Measurements from ENCODE around the gene ARHGAP4. TPM values are rescaled to one million over a fixed set of nuclear protein-coding genes. Genes with fewer than 3 reads are reported as not detected.
A peak's percentile ranks its signal among the peaks of the same experiment; 100 is the strongest.

ARHGAP4 gene
- total RNA-seq, 1 experiment from 2014 or later, result 47.0 TPM

DNA sequence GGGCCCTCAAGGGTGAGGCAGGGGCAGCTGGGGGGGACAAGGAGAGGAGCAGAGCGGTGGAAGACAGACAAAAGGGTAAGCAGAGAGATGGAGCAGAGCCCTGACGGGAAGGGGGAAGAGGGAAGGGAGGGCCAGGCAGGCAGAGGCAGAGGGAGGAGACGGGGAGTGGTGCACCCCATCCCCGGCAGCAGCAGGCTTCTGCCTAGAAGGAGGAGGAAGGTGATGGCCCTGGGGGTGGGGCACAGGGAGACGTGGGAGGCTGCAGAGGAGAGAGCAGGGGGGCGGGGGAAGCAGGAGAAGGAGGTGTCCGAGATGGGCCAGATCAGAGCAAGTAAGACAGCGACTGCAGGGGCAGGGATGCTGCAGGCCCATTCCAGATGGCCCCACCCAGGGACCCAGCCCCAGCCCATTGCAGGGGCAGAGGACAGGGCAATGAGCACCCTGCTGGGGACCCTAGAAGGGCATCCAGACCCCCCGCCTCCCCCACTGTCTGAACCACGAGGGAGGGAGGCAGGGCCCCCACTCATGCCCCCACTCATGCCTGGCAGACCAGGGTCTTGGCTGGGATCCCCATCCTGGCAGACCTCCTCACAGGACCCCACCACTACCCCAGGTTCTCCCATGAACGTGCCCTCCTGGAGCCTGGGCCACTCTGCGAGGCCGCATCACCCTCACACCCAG, 42.8 kb downstream of the ARHGAP4 start:
- H3K36me3 ChIP-seq (ENCODE audit: low read depth), result no peaks in the 10 kb centered on the region

DNA sequence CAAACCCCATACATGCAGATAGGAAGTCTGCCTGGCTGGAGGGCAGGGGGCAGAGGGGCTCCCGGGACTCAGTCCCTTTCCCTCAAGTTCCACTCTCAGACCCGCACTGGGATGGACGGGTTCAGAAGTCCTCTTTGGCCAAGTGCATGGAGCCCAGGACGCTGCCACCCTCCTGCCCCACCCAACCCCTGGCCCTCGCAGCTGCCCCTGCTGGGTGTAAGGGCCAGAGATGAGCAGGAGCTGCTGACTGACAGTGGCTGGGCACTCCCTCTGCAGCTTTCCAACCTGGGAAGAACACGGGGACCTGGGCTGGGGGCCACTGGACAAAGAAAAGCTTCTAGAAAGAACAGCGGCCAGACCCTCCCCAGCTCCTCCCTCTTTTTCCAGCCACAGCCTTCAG, 43.5 kb downstream of the ARHGAP4 start:
- no peaks in the 10 kb centered on the region for H3F3A ChIP-seq (ENCODE audit: insufficient read depth, low read depth)
- TF ChIP-seq EZH2 (IDR thresholded peaks at IDR 0.05; ENCODE audit: low read depth), result no peak
- TF ChIP-seq, protein P1, sequence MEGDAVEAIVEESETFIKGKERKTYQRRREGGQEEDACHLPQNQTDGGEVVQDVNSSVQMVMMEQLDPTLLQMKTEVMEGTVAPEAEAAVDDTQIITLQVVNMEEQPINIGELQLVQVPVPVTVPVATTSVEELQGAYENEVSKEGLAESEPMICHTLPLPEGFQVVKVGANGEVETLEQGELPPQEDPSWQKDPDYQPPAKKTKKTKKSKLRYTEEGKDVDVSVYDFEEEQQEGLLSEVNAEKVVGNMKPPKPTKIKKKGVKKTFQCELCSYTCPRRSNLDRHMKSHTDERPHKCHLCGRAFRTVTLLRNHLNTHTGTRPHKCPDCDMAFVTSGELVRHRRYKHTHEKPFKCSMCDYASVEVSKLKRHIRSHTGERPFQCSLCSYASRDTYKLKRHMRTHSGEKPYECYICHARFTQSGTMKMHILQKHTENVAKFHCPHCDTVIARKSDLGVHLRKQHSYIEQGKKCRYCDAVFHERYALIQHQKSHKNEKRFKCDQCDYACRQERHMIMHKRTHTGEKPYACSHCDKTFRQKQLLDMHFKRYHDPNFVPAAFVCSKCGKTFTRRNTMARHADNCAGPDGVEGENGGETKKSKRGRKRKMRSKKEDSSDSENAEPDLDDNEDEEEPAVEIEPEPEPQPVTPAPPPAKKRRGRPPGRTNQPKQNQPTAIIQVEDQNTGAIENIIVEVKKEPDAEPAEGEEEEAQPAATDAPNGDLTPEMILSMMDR (conservative IDR thresholded peaks at IDR 0.05), result no peak
- no peak overlapping the region for H2AFZ ChIP-seq
- intact Hi-C loops (cut with micrococcal nuclease; ENCODE audit: unreplicated experiment), result loop anchor here (10.0 kb wide), 2 partner anchors 88 to 178 kb away; partner anchors contain the start of genes IDH3G and SSR4
- no peak for DNase-seq
- H3K4me1 ChIP-seq (replicated peaks; ENCODE audit: insufficient read depth), result 0 out of 2 replicates have a peak, but pooled peaks cover 11% of the 10 kb centered on the region
- ChIA-PET CTCF (no interaction called here), POLR2A (ENCODE audit: unreplicated experiment) (no interaction called here)
- no peaks in the 10 kb centered on the region; the same call in 1 of the 2 replicates for H4K20me1 ChIP-seq (ENCODE audit: insufficient read depth)
- no peak overlapping the region for H3K4me2 ChIP-seq
- no peaks in the 10 kb centered on the region for H3K9me3 ChIP-seq (ENCODE audit: insufficient read depth, low read depth)
- BruUV-seq (replicated peaks), result no TSS peak
- H3K9me2 ChIP-seq (ENCODE audit: insufficient read depth), result no peaks in the 10 kb centered on the region
- no peak overlapping the region for H3K4me3 ChIP-seq
- peaks cover 11% of the 10 kb centered on the region for H3K27me3 ChIP-seq (ENCODE audit: insufficient read depth, low read depth)
- no peaks in the 10 kb centered on the region for H3K36me3 ChIP-seq (ENCODE audit: low read depth)
- H3K27ac ChIP-seq, result no peak overlapping the region
- H3K79me2 ChIP-seq (ENCODE audit: low read depth), result no peaks in the 10 kb centered on the region

More for the DNA sequence above, 42.8 kb downstream of the ARHGAP4 start:
- 0 out of 2 replicates have a peak, but pooled peaks cover 12% of the 10 kb centered on the region for H3K4me1 ChIP-seq (replicated peaks; ENCODE audit: insufficient read depth)
- BruUV-seq (replicated peaks), result no TSS peak
- H4K20me1 ChIP-seq (ENCODE audit: insufficient read depth), result no peaks in the 10 kb centered on the region; the same call in 1 of the 2 replicates
- H3K9me2 ChIP-seq (ENCODE audit: insufficient read depth), result no peaks in the 10 kb centered on the region
- intact Hi-C loops (cut with micrococcal nuclease; ENCODE audit: unreplicated experiment), result loop anchor here (10.0 kb wide), 2 partner anchors 89 to 179 kb away; partner anchors contain the start of genes IDH3G and SSR4
- H3K4me2 ChIP-seq, result no peak overlapping the region
- peaks cover 11% of the 10 kb centered on the region for H3K27me3 ChIP-seq (ENCODE audit: insufficient read depth, low read depth)
- H3F3A ChIP-seq (ENCODE audit: insufficient read depth, low read depth), result no peaks in the 10 kb centered on the region
- no peak overlapping the region for H3K4me3 ChIP-seq
- H2AFZ ChIP-seq, result no peak overlapping the region
- H3K9me3 ChIP-seq (ENCODE audit: insufficient read depth, low read depth), result no peaks in the 10 kb centered on the region
- H3K27ac ChIP-seq, result no peak overlapping the region
- DNase-seq, result no peak
- ChIA-PET POLR2A (ENCODE audit: unreplicated experiment) (no interaction called here), CTCF (interaction anchor here (1.4 kb wide), 1 partner anchor 118 kb away, joined by 3 read pairs; no protein-coding TSS in a partner anchor)
- H3K79me2 ChIP-seq (ENCODE audit: low read depth), result no peaks in the 10 kb centered on the region
- TF ChIP-seq, protein P1 (conservative IDR thresholded peaks at IDR 0.05), result no peak
- no peak for TF ChIP-seq EZH2 (IDR thresholded peaks at IDR 0.05; ENCODE audit: low read depth)

DNA sequence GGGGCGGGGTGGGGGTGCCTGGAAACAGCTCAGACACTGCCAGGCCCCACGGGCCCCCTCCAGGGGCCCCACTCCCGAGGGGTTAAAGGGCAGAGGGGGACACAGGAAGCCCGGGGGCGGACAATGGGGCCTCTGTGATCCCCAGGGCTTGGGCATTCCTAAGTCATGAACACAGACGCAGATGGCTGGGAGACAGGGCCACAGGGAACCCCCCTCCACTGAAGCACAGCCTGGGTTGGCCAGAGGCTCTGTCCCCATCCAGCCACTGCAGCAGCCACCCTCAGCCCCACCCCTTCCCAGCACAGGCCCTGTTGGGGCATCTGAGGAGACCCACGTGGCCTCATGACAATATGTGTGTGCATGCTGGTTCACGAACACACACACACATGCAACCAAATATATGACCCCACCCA, 44.0 kb downstream of the ARHGAP4 start:
- no peaks in the 10 kb centered on the region for H3K36me3 ChIP-seq (ENCODE audit: low read depth)
- no peaks in the 10 kb centered on the region; the same call in 1 of the 2 replicates for H4K20me1 ChIP-seq (ENCODE audit: insufficient read depth)
- H3K27ac ChIP-seq, result no peak overlapping the region
- no TSS peak for BruUV-seq (replicated peaks)
- 0 out of 2 replicates have a peak, but pooled peaks cover 7% of the 10 kb centered on the region for H3K4me1 ChIP-seq (replicated peaks; ENCODE audit: insufficient read depth)
- peak in 1 of 2 experiments; percentile 54 for DNase-seq
- POLR2A ChIA-PET (ENCODE audit: unreplicated experiment), result no interaction called here
- no peaks in the 10 kb centered on the region for H3K9me2 ChIP-seq (ENCODE audit: insufficient read depth)
- CTCF ChIA-PET, result no interaction called here
- no peak overlapping the region for H3K4me2 ChIP-seq
- no peaks in the 10 kb centered on the region for H3K79me2 ChIP-seq (ENCODE audit: low read depth)
- no peaks in the 10 kb centered on the region for H3F3A ChIP-seq (ENCODE audit: insufficient read depth, low read depth)
- H3K9me3 ChIP-seq (ENCODE audit: insufficient read depth, low read depth), result no peaks in the 10 kb centered on the region
- H3K27me3 ChIP-seq (ENCODE audit: insufficient read depth, low read depth), result peaks cover 11% of the 10 kb centered on the region
- no peak overlapping the region for H3K4me3 ChIP-seq
- H2AFZ ChIP-seq, result no peak overlapping the region
- intact Hi-C loops (cut with micrococcal nuclease; ENCODE audit: unreplicated experiment), result loop anchor here (10.0 kb wide), 2 partner anchors 87 to 177 kb away; partner anchors contain the start of genes IDH3G and SSR4
- TF ChIP-seq, protein P1 (conservative IDR thresholded peaks at IDR 0.05), result no peak
- TF ChIP-seq EZH2 (IDR thresholded peaks at IDR 0.05; ENCODE audit: low read depth), result no peak
